H1 (cell line): Measurements from ENCODE around the gene PRDM1. TPM values are rescaled to one million over a fixed set of nuclear protein-coding genes. Genes with fewer than 3 reads are reported as not detected.

ENCODE experiments used
- CTCF ChIA-PET: fragments of 300-600 bp; sonication (Branson Sonifier 250); formaldehyde crosslinking; loops from one replicate; lab custom pipeline; 2021; ENCODE audit not compliant: partially characterized antibody; lab: Charles Lee
- POLR2A ChIA-PET: fragments of 300-600 bp; sonication (Branson Sonifier 250); formaldehyde crosslinking; loops from one replicate; lab custom pipeline; 2021; ENCODE audit warnings: inconsistent platforms; ENCODE audit not compliant: partially characterized antibody; lab: Charles Lee
- DNase-seq, 2 experiments: peaks; one replicate each; pipeline versions ENCODE4 v3.0.0 to v3.0.0-alpha.2; 2010 to 2022; ENCODE audit warnings: low spot score in 2 of 2, low read depth in 1 of 2, mixed read lengths in 1 of 2
- FAIRE-seq: peaks from 2 replicates; lab custom pipeline; 2011; peaks lifted over from hg19 to GRCh38; lab: Jason Lieb, UNC
- H2AFZ ChIP-seq: 2 replicates; pipeline ENCODE4 v1.8.1; 2012; ENCODE audit warnings: low read length, inconsistent platforms
- H2AK5ac ChIP-seq: 2 replicates; pipeline ENCODE4 v1.6.1; 2013; ENCODE audit warnings: low read depth, low read length
- H2BK120ac ChIP-seq: replicated peaks from 2 replicates; pipeline ENCODE3; 2013; ENCODE audit warnings: low read depth, low read length, inconsistent platforms
- H2BK12ac ChIP-seq: 2 replicates; pipeline ENCODE4 v1.6.1; 2013; ENCODE audit warnings: low read depth, low read length
- H2BK15ac ChIP-seq: 2 replicates; pipeline ENCODE4 v1.6.1; 2013; ENCODE audit warnings: low read length
- H2BK20ac ChIP-seq: 2 replicates; pipeline ENCODE4 v1.6.1; 2013; ENCODE audit warnings: low read length
- H2BK5ac ChIP-seq: 2 replicates; pipeline ENCODE4 v1.6.1; 2013; ENCODE audit warnings: low read depth, low read length
- H3K14ac ChIP-seq: 2 replicates; pipeline ENCODE4 v1.6.1; 2013; ENCODE audit warnings: inconsistent platforms; ENCODE audit not compliant: insufficient read length
- H3K18ac ChIP-seq: 2 replicates; pipeline ENCODE4 v1.6.1; 2013; ENCODE audit warnings: low read length; ENCODE audit errors: extremely low read depth
- H3K23ac ChIP-seq: 2 replicates; pipeline ENCODE4 v1.6.1; 2013; ENCODE audit warnings: inconsistent platforms; ENCODE audit not compliant: insufficient read length
- H3K23me2 ChIP-seq: 2 replicates; pipeline ENCODE4 v1.6.1; 2013; ENCODE audit warnings: low read depth, low read length
- H3K27ac ChIP-seq: 2 replicates; pipeline ENCODE4 v1.6.1; 2011; ENCODE audit warnings: low read depth, low read length, inconsistent platforms
- H3K27me3 ChIP-seq, 4 experiments: replicated peaks in 1 of 4; 1 replicate in 1 of 4; 2 replicates in 3 of 4; pipeline versions ENCODE4 v1.6.1 to v1.8.1; 2011 to 2013; ENCODE audit warnings: low read length in 3 of 4, mild to moderate bottlenecking in 3 of 4, inconsistent platforms in 2 of 4, mixed read lengths in 2 of 4, moderate library complexity in 1 of 4; ENCODE audit not compliant: control insufficient read depth in 3 of 4, insufficient read depth in 3 of 4; ENCODE audit errors: extremely low read depth in 1 of 4
- H3K36me3 ChIP-seq, 4 experiments: 2 replicates each; pipeline versions ENCODE4 v1.6.1 to v1.8.1; 2011 to 2013; ENCODE audit warnings: mild to moderate bottlenecking in 4 of 4, low read length in 3 of 4, moderate library complexity in 2 of 4, control low read depth in 1 of 4, inconsistent platforms in 1 of 4; ENCODE audit not compliant: insufficient read depth in 4 of 4, control insufficient read depth in 2 of 4
- H3K4ac ChIP-seq: replicated peaks from 2 replicates; pipeline ENCODE3; 2013; ENCODE audit warnings: low read length, low read depth, mixed read lengths, inconsistent platforms; ENCODE audit not compliant: insufficient read length
- H3K4me1 ChIP-seq, 4 experiments: replicated peaks in 1 of 4; 1 replicate in 1 of 4; 2 replicates in 3 of 4; pipeline versions ENCODE4 v1.6.1 to v1.8.1; 2011 to 2013; ENCODE audit warnings: low read length in 3 of 4, inconsistent platforms in 2 of 4, mixed read lengths in 1 of 4; ENCODE audit not compliant: insufficient read depth in 4 of 4, control insufficient read depth in 3 of 4
- H3K4me2 ChIP-seq, 2 experiments: 2 replicates each; pipeline versions ENCODE4 v1.6.1 to v1.8.1; 2011 to 2013; ENCODE audit warnings: low read depth in 2 of 2, low read length in 2 of 2, control low read depth in 1 of 2, inconsistent platforms in 1 of 2, mild to moderate bottlenecking in 1 of 2; ENCODE audit not compliant: insufficient read depth in 1 of 2
- H3K4me3 ChIP-seq, 4 experiments: fragments of 200-600, 300-600 bp in 1 of 4; sonication (generic), shearing (Covaris generic), sonication (Bioruptor Twin) in 1 of 4; 2 replicates each; pipeline versions ENCODE4 v1.5.1 to v1.8.1; 2011 to 2016; ENCODE audit warnings: low read length in 4 of 4, low read depth in 3 of 4, control low read depth in 2 of 4, inconsistent platforms in 2 of 4, mild to moderate bottlenecking in 2 of 4, mixed read lengths in 1 of 4, moderate library complexity in 1 of 4; ENCODE audit not compliant: insufficient read depth in 2 of 4; ENCODE audit errors: extremely low read depth in 1 of 4
- H3K56ac ChIP-seq: replicated peaks from 2 replicates; pipeline ENCODE3; 2013; ENCODE audit warnings: low read depth, mild to moderate bottlenecking, mixed read lengths, low read length, inconsistent platforms; ENCODE audit not compliant: insufficient read length
- H3K79me1 ChIP-seq: 2 replicates; pipeline ENCODE4 v1.6.1; 2013; ENCODE audit warnings: low read depth, low read length, control low read depth
- H3K79me2 ChIP-seq, 2 experiments: 2 replicates each; pipeline versions ENCODE4 v1.6.1 to v1.8.1; 2012 to 2013; ENCODE audit warnings: low read length in 2 of 2, mild to moderate bottlenecking in 2 of 2, inconsistent platforms in 1 of 2; ENCODE audit not compliant: insufficient read depth in 2 of 2, control insufficient read depth in 1 of 2
- H3K9ac ChIP-seq, 4 experiments: replicated peaks in 1 of 4; 1 replicate in 1 of 4; 2 replicates in 3 of 4; pipeline versions ENCODE4 v1.6.1 to v1.8.1; 2011 to 2013; ENCODE audit warnings: low read depth in 3 of 4, low read length in 3 of 4, control low read depth in 2 of 4, mild to moderate bottlenecking in 2 of 4, moderate library complexity in 2 of 4, inconsistent platforms in 1 of 4; ENCODE audit errors: extremely low read depth in 1 of 4
- H3K9me3 ChIP-seq, 2 experiments: 2 replicates each; pipeline versions ENCODE4 v1.6.1 to v1.8.1; 2012 to 2013; ENCODE audit warnings: mild to moderate bottlenecking in 2 of 2, moderate library complexity in 2 of 2, control low read depth in 1 of 2, inconsistent platforms in 1 of 2, low read depth in 1 of 2, low read length in 1 of 2, mixed read lengths in 1 of 2; ENCODE audit not compliant: insufficient read depth in 2 of 2
- H4K20me1 ChIP-seq, 2 experiments: replicated peaks in 1 of 2; 2 replicates each; pipeline versions ENCODE3 to v1.8.1; 2011 to 2013; ENCODE audit warnings: inconsistent platforms in 2 of 2, low read length in 2 of 2, mild to moderate bottlenecking in 1 of 2; ENCODE audit not compliant: insufficient read depth in 2 of 2, control insufficient read depth in 1 of 2
- H4K5ac ChIP-seq: 2 replicates; pipeline ENCODE4 v1.6.1; 2013; ENCODE audit warnings: low read length, low read depth, mixed read lengths, inconsistent platforms; ENCODE audit not compliant: insufficient read length
- H4K8ac ChIP-seq: 2 replicates; pipeline ENCODE4 v1.8.0; 2013; ENCODE audit warnings: mild to moderate bottlenecking, moderate library complexity, low read length, inconsistent platforms; ENCODE audit not compliant: insufficient read depth; ENCODE audit errors: extremely low read depth
- H4K91ac ChIP-seq: replicated peaks from 2 replicates; pipeline ENCODE3; 2013; ENCODE audit warnings: low read length, mixed read lengths, inconsistent platforms; ENCODE audit not compliant: insufficient read length
- RAD21 ChIP-seq, 2 experiments: IDR thresholded peaks in 1 of 2; conservative IDR thresholded peaks in 1 of 2; 2 replicates each; pipeline ENCODE4 v1.6.1; 2011; ENCODE audit warnings: low read depth in 2 of 2, low read length in 2 of 2, improper control_type of control experiment in 1 of 2, inconsistent platforms in 1 of 2, mild to moderate bottlenecking in 1 of 2, moderate library complexity in 1 of 2
- RNF2 ChIP-seq: fragments of 200-900, 300-1000 bp; sonication (generic); IDR thresholded peaks from 2 replicates; pipeline ENCODE4 v1.7.1; 2016; ENCODE audit warnings: borderline replicate concordance, low read depth, mild to moderate bottlenecking, antibody characterized with exemption, low read length; ENCODE audit not compliant: poor library complexity, severe bottlenecking; ENCODE audit errors: missing control alignments
- SRF ChIP-seq: IDR thresholded peaks from 2 replicates; pipeline ENCODE4 v1.6.1; 2011; ENCODE audit warnings: mild to moderate bottlenecking, low read depth, low read length, moderate library complexity
- WGBS, 2 experiments: shearing (Covaris generic) in 1 of 2; methylation state at CpG; one replicate each; pipeline versions ENCODE4 v1.1.6 to v1.1.7; 2013 to 2015; ENCODE audit warnings: low lambda C conversion rate in 2 of 2, mixed read lengths in 2 of 2, inconsistent platforms in 1 of 2, low coverage in 1 of 2, missing lambda C conversion rate in 1 of 2; ENCODE audit not compliant: insufficient replicate concordance in 2 of 2, insufficient coverage in 1 of 2, insufficient read length in 1 of 2; ENCODE audit errors: extremely low coverage in 1 of 2, missing lambda C conversion rate in 1 of 2; 5-methylcytosine and 5-hydroxymethylcytosine counted together
- polyA plus RNA-seq, 7 experiments: library from polyadenylated mRNA; depleted of rRNA in 3 of 7; stranded (reverse) in 5 of 7; unstranded in 2 of 7; fragments of >200 nt in 5 of 7; fragments of 200-250 nt in 2 of 7; gene quantifications; 1 replicate in 5 of 7; 2 replicates in 1 of 7; 4 replicates in 1 of 7; pipeline versions ENCODE4 v1.2.1 to v1.2.3, GENCODE V29; 2011 to 2013; ENCODE audit warnings: missing spikeins in 2 of 7, mixed read lengths in 2 of 7
- total RNA-seq: library from RNA; stranded (reverse); fragmentation: NEBNext Ultra II Directional; extraction: Animal tissue kit (Norgen Biotek cat#: 25700); gene quantifications from 2 replicates; pipeline ENCODE4 v1.2.1, GENCODE V29; 2021

PRDM1 gene
- total and polyA plus RNA-seq, 2 of the 8 experiments (the other 6 are each of a cell fraction or from before 2014, with no cell fraction given): 0.21 to 0.74 TPM

DNA sequence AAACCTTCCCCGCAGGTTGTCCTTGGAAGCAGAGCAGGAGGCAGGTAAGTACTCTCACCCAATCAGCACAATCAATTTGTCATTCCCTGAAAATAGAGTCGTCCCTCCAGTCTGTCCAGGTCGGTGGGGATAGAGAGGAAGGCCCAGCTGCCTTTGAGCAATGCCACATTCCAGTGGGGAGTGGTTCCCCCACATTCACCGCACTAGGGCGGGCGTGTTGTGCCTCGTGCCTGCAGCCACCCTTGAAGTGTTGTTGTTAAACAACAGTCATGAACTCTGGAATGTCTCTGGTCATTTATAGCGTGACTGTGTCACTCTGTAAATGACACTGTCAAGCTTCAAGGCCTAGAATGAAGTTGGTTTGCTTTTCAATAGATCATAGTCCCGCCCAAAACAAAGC is 33.4 kb downstream of the PRDM1 start:
- no peak for TF ChIP-seq SRF
- no peak for TF ChIP-seq RNF2
- TF ChIP-seq RAD21 (IDR thresholded peaks at IDR 0.05 in 1 of 2, conservative IDR thresholded peaks at IDR 0.05 in 1 of 2; ENCODE audit: low read depth in 2 of 2, low read length in 2 of 2): no peak
- H2BK120ac ChIP-seq: no peak overlapping the region
- H3K79me2 ChIP-seq: no peaks in the 10 kb centered on the region
- no peak overlapping the region for H2BK15ac ChIP-seq
- no peak overlapping the region for H3K18ac ChIP-seq
- H3K36me3 ChIP-seq: no peaks in the 10 kb centered on the region
- no peak overlapping the region for H4K5ac ChIP-seq
- no peak overlapping the region for H4K91ac ChIP-seq
- no peak overlapping the region for H2AK5ac ChIP-seq
- H3K27me3 ChIP-seq: no peaks in the 10 kb centered on the region
- no peaks in the 10 kb centered on the region for H3K9me3 ChIP-seq
- 80% methylated on average over 9 of the region's 9 CpGs; no CpG with 5 or more reads in 1 of the 2 experiments for WGBS, 2 experiments
- H4K8ac ChIP-seq: no peak overlapping the region
- H2BK12ac ChIP-seq: no peak overlapping the region
- H3K4me3 ChIP-seq: no peak overlapping the region
- H3K4me1 ChIP-seq: no peaks in the 10 kb centered on the region
- H4K20me1 ChIP-seq: no peaks in the 10 kb centered on the region
- no peak overlapping the region for H2BK5ac ChIP-seq
- no peak for DNase-seq
- no peak for FAIRE-seq
- H3K4me2 ChIP-seq: no peak overlapping the region
- no peak overlapping the region for H3K27ac ChIP-seq
- H2BK20ac ChIP-seq: no peak overlapping the region
- H3K79me1 ChIP-seq: no peaks in the 10 kb centered on the region
- H3K23ac ChIP-seq: no peak overlapping the region
- no peak overlapping the region for H2AFZ ChIP-seq
- H3K56ac ChIP-seq: no peak overlapping the region
- ChIA-PET CTCF (interaction anchor here (1.9 to 2.3 kb wide), 4 partner anchors 21 to 105 kb away, joined by 4 to 8 read pairs (median 5); partner anchors contain the start of gene PRDM1), POLR2A (no interaction called here)
- no peak overlapping the region for H3K14ac ChIP-seq
- no peak overlapping the region for H3K9ac ChIP-seq
- H3K23me2 ChIP-seq: no peaks in the 10 kb centered on the region
- no peak overlapping the region for H3K4ac ChIP-seq
